ENCODE results near the gene TTC22. TPM values are rescaled to one million over a fixed set of nuclear protein-coding genes. Genes with fewer than 3 reads are reported as not detected.

TTC22 gene
- total RNA-seq, 1 experiment from 2014 or later: 1.8 TPM

DNA sequence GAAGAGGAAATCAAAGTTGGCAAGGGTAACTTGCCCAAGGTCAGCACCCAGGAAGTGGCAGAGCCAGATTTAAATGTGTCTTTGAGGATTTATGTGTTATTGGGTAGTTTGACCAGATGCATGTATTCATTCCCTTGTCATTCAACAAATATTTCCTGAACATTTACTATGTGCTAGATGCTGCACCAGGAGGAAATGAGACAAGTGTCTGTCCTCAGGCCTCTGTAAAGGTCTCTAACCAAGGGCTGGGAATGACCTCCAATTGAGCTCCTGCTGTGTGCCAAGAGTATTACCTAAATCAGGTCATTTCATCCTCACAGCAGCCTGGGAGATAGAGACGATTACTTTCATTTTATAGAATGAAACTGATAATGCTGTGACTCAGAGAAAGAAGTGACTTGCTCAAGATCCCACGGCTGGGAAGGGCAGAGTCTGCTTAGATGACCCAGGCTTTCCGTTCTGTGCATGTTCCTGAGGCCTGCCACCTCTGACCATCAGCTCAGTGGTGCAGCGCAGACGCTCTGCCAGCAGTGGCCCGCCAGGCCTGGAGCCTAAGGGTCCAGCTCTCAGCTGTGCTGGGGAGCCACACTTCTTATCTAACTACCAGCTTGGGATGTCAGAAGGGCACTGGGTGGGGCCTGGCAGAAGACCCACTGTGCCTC, 3.5 kb upstream of the TTC22 start:
- Histone ChIP-seq H3K4me2 (ENCODE audit: low read length) (no peak overlapping the region), H3K4me1 (ENCODE audit: control insufficient read depth in 1 of 2, insufficient read depth in 2 of 2, low read length in 2 of 2) (peaks cover 10 to 52% of the 10 kb centered on the region in 2 experiments)

DNA sequence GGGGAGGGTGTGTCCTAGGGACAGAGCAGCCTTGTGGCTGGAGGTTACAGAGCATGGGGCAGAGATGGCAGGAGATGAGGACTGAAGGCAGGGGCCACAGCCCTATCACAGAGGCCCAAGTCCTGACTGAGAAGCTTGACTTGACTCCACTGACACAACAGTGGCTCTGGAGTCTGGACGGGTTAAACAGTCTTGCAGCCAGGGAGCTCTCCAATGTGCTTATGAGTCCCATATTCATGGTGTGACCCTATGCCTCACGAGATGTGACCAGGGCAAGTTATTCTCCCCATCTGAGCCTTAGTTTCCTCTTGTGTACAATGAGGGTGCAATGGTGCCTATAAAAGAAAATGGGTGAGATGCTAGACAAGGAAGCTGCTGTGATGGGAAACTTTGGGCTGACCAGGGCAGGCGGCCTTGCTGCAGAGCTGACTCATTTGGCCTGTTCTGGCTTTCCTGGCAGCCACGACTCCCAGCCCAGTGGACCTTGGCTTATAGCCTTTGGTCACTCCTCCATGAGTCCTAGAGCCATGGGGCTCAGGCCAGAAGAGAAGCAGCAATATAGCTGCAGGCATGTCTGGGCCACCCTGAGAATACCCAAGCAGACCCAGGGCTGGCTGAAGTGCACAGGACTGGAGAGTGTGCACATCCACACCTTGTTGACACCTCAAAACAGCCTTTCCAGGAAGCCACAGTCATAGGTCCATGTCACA, 2.8 kb upstream of the TTC22 start:
- Histone ChIP-seq H3K27ac (ENCODE audit: low read depth, low read length) (no peak overlapping the region), H3K9me3 (ENCODE audit: control insufficient read depth in 1 of 2, insufficient read depth in 1 of 2, low read depth in 1 of 2, low read length in 2 of 2) (no peaks in the 10 kb centered on the region), H3K4me1 (ENCODE audit: control insufficient read depth in 1 of 2, insufficient read depth in 2 of 2, low read length in 2 of 2) (peaks cover 8 to 46% of the 10 kb centered on the region in 2 experiments), H3K27me3 (ENCODE audit: insufficient read depth, low read length) (no peaks in the 10 kb centered on the region), H3K4me3 (replicated peaks in 1 of 2; ENCODE audit: low read depth in 1 of 2, low read length in 2 of 2) (no peak overlapping the region), H3K9ac (ENCODE audit: low read length) (no peak overlapping the region), H3K4me2 (ENCODE audit: low read length) (no peak overlapping the region), H4K20me1 (ENCODE audit: insufficient read depth) (no peaks in the 10 kb centered on the region), H2AFZ (ENCODE audit: low read depth, low read length, poor library complexity, severe bottlenecking) (no peak overlapping the region), H3K9me2 (ENCODE audit: insufficient read depth) (no peaks in the 10 kb centered on the region), H3K79me2 (ENCODE audit: insufficient read depth, low read length) (no peaks in the 10 kb centered on the region), H3K36me3 (ENCODE audit: control insufficient read depth in 1 of 2, insufficient read depth in 2 of 2, low read length in 2 of 2) (no peaks in the 10 kb centered on the region)
- CTCF ChIA-PET: no interaction called here
- no TSS peak for BruUV-seq (replicated peaks)
- no peak for DNase-seq (ENCODE audit: low read depth, low spot score)
- POLR2A ChIA-PET: no interaction called here
- TF ChIP-seq, protein P1, sequence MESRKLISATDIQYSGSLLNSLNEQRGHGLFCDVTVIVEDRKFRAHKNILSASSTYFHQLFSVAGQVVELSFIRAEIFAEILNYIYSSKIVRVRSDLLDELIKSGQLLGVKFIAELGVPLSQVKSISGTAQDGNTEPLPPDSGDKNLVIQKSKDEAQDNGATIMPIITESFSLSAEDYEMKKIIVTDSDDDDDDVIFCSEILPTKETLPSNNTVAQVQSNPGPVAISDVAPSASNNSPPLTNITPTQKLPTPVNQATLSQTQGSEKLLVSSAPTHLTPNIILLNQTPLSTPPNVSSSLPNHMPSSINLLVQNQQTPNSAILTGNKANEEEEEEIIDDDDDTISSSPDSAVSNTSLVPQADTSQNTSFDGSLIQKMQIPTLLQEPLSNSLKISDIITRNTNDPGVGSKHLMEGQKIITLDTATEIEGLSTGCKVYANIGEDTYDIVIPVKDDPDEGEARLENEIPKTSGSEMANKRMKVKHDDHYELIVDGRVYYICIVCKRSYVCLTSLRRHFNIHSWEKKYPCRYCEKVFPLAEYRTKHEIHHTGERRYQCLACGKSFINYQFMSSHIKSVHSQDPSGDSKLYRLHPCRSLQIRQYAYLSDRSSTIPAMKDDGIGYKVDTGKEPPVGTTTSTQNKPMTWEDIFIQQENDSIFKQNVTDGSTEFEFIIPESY (IDR thresholded peaks at IDR 0.05; ENCODE audit: extremely low read depth, insufficient replicate concordance, low read length): no peak
- TF ChIP-seq CBX3 (IDR thresholded peaks at IDR 0.05; ENCODE audit: low read depth): no peak
- no peak for TF ChIP-seq ZFX (IDR thresholded peaks at IDR 0.05)
- no peak for TF ChIP-seq ELF1 (IDR thresholded peaks at IDR 0.05; ENCODE audit: borderline replicate concordance, low read depth)
- intact Hi-C loops (cut with micrococcal nuclease): loop anchor here (10.0 kb wide), 1 partner anchor 221 kb away; no protein-coding TSS in a partner anchor
- no peak for ATAC-seq
- RAD21 ChIA-PET (ENCODE audit: low non-redundant PET in 1 of 2, low total read pairs in 2 of 2, uncharacterized antibody in 2 of 2, unreplicated experiment in 2 of 2): no interaction called here

More for the DNA sequence above, 3.5 kb upstream of the TTC22 start:
- Histone ChIP-seq H3K9ac (ENCODE audit: low read length) (no peak overlapping the region), H3K36me3 (ENCODE audit: control insufficient read depth in 1 of 2, insufficient read depth in 2 of 2, low read length in 2 of 2) (no peaks in the 10 kb centered on the region), H3K4me3 (replicated peaks in 1 of 2; ENCODE audit: low read depth in 1 of 2, low read length in 2 of 2) (no peak overlapping the region), H3K79me2 (ENCODE audit: insufficient read depth, low read length) (no peaks in the 10 kb centered on the region), H2AFZ (ENCODE audit: low read depth, low read length, poor library complexity, severe bottlenecking) (no peak overlapping the region), H3K27me3 (ENCODE audit: insufficient read depth, low read length) (no peaks in the 10 kb centered on the region), H4K20me1 (ENCODE audit: insufficient read depth) (no peaks in the 10 kb centered on the region), H3K27ac (ENCODE audit: low read depth, low read length) (no peak overlapping the region), H3K9me2 (ENCODE audit: insufficient read depth) (no peaks in the 10 kb centered on the region), H3K9me3 (ENCODE audit: control insufficient read depth in 1 of 2, insufficient read depth in 1 of 2, low read depth in 1 of 2, low read length in 2 of 2) (no peaks in the 10 kb centered on the region)
- ChIA-PET POLR2A (no interaction called here), RAD21 (ENCODE audit: low non-redundant PET in 1 of 2, low total read pairs in 2 of 2, uncharacterized antibody in 2 of 2, unreplicated experiment in 2 of 2) (no interaction called here), CTCF (no interaction called here)
- intact Hi-C loops (cut with micrococcal nuclease): loop anchor here (5.0 to 10.0 kb wide), 2 partner anchors 37 to 220 kb away; no protein-coding TSS in a partner anchor
- no TSS peak for BruUV-seq (replicated peaks)
- ATAC-seq (no peak), DNase-seq (ENCODE audit: low read depth, low spot score) (no peak)
- TF ChIP-seq CEBPB (IDR thresholded peaks at IDR 0.05; ENCODE audit: low read depth) (no peak), SIN3A (IDR thresholded peaks at IDR 0.05; ENCODE audit: low read depth) (no peak), RAD21 (IDR thresholded peaks at IDR 0.05; ENCODE audit: low read depth) (no peak), POLR2A (IDR thresholded peaks at IDR 0.05; ENCODE audit: borderline replicate concordance, extremely low read depth, insufficient read depth, insufficient read length) (no peak), EZH2 (IDR thresholded peaks at IDR 0.05) (no peak)
- TF ChIP-seq, protein P2, sequence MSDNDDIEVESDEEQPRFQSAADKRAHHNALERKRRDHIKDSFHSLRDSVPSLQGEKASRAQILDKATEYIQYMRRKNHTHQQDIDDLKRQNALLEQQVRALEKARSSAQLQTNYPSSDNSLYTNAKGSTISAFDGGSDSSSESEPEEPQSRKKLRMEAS (IDR thresholded peaks at IDR 0.05): no peak
- TF ChIP-seq, protein P3, sequence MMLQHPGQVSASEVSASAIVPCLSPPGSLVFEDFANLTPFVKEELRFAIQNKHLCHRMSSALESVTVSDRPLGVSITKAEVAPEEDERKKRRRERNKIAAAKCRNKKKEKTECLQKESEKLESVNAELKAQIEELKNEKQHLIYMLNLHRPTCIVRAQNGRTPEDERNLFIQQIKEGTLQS (IDR thresholded peaks at IDR 0.05): no peak
